ENCODE data around the gene SLC2A6.

- TF ChIP-seq CTCF (IDR thresholded peaks at IDR 0.05), result no peak
- TF ChIP-seq POLR2A (IDR thresholded peaks at IDR 0.05), result no peak
These were observed 45.2 kb upstream of the SLC2A6 start for GRCh38 chr9:133524146-133524545.

Data from breast epithelium (tissue), 3 donors.